Stimulated activated CD4-positive, alpha-beta T cell treated with anti-CD3 and anti-CD28 coated beads, Interleukin-12 subunit alpha, Interleukin-12 subunit beta, amount 100 ng/mL, for 48 hours (primary cell): Measurements from ENCODE around the gene UNC5C.

Source experiments
- DNase-seq, 3 donors: peaks; one replicate each; pipeline ENCODE4 v3.0.0-alpha.2; 2020; ENCODE audit warnings: low read depth in 2 of 3, low spot score in 1 of 3

The UNC5C gene

DNA sequence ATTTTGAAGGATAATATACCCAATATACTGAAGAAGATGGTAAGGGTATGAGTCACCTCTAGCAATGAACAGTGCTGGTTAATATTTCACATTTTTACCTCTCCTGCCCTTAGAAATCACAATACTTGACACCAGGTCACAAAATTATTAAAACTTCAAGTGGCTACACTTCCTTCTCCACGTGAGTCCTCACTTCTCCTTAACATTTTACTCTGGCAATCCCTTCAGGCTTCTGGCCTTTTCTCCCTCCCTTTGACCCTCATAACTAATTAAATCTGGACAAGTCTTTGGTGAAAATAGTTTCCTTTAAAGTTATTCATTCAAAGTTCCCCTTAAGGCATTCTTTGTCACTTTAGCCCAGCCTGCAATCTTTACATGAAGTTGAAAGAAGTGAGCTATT is 190.4 kb downstream of the UNC5C start:
- no peak for DNase-seq

DNA sequence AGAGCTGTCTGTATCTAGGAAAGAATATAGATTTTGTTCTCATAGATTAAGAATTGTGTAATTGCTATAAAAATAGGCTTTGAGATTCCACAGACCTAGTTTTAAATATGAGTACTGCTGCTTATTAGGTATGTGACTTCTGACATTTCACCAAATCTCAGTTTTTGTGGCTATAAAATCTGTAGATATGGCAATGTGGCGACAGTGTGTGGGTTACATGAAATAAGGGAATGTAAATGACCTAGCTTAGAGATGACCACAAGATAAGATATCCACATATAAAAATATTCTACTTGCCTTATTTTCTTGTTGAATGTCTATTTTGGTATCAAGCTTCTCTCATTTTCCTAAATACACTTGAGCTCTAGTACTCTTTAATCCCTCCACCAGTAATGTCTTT is 193.8 kb downstream of the UNC5C start:
- no peak for DNase-seq

DNA sequence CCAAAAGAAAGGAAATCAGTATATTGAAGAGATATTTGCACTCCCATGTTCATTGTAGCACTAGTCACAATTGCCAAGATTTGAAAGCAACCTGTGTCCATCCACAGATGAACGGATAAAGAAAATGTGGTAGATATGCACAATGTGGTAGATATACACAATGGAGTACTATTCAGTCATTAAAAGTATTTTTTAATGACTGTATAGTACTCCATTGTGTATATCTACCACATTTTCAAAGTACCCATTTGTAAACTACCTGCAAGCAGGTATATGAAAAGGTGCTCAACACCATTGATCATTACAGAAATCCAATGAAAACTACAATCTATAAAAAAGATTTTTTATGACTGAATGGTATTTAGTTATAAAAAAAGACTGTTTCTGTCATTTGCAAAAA is 200.4 kb downstream of the UNC5C start:
- no peak for DNase-seq

DNA sequence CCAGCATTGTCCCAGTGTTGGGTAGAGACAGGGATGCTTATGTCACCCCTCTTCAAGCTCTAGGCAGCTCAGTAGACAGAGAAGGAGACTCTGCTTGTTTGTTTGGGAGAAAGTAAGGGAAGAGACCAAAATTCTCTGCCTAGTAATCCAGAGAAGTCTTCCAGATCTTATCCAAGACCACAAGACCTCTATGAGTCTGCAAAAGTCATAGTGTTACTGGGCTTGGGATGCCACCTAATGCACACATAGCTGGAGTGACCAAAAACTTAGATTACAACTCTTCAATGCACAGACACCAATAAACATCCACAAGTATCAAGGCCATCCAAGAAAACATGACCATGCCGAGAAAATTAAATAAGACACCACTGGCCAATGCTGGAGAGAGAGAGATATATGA is 205.5 kb downstream of the UNC5C start:
- DNase-seq: no peak

DNA sequence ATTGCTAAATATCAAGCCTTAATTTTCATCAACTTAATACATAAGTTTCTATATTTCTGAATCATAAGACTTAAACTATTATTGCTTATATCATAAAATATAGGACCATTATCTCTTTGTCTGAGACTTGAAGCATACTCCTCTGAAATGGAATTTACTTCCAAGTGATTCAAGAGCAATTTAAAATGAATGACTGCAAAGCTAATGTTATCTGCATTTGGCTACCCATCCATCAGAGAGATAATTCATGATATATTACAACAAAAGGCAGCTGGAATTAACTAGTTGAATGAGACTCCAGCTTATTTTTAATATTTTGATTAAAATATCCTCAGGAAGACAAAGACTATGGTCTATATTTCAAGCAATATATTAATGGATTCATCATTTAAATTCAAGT is 208.6 kb downstream of the UNC5C start:
- no peak for DNase-seq

DNA sequence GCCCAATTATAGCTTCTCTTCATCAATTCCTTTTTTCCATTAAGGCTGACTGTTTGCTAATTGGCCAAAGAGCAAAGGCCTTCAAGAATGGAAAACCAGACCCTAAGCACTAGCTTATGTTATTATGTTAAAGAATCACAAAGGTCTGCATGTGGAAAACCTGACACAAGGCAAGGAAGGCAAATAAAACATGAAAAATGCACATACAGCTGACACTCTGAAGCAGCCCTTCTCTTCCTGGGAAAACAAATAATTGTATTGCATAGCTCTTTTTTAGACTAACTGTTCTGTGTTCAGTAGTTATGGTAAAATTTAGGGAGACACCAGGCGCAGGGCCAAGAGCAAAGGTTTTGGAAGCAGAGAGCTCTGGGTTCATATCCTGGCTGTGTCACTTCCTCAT is 223.1 kb downstream of the UNC5C start:
- no peak for DNase-seq

DNA sequence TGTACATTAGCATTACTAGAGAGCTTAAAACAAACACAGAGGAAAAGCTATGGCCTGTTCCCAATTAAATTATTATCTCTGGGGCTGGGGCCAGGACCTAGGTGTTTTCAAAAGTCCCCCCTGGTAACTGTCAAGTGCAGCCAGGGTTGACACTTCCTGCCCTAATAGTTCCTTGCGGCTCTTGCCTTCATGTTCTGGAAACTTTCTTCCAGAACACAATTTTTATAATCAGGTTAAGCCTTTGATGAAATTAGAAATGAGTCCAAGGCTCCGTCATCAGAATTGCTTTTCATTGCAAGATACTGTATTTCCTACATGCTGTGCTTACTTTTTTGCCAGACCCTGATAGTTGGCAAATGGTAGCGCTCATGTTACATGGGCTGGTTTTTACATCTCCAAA is 229.6 kb downstream of the UNC5C start:
- no peak for DNase-seq

DNA sequence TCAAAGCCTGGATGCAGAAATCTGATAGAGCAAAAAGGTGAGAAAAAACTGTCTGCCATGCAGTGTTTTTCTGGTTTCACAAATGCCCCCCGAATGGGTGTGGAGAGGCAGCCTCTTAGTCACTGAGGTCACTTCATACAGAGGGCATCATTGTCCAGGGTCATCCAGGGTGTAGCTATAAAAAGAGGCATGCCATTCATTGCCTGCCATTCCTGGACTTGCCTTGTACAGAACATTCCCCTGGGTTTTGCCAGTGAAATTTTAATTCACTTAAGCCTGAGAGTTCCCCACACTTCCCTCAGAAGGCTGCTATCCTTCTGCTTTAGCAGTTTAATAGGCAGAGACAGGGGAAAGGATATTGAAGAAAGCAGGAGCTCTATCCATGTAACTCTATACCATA is 230.3 kb downstream of the UNC5C start:
- DNase-seq: no peak

DNA sequence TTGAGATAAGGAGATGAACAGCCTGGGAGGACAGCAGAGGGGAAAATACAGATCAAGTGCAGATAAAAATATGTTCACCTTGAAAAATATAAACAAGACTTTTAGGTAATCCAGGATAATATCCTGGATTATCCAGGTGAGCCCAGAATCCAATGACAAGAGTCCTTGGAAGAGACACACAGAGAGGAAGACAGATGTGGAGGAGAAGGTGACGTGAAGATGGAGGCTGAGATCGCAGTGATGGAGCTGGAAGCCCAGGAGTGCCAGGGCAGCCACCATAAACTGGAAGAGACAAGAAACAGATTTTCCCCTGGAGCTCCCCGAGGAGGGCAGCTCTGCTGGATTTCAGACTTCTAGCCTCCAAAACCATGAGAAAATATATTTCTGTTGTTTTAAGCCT is 230.7 kb downstream of the UNC5C start:
- DNase-seq: no peak

DNA sequence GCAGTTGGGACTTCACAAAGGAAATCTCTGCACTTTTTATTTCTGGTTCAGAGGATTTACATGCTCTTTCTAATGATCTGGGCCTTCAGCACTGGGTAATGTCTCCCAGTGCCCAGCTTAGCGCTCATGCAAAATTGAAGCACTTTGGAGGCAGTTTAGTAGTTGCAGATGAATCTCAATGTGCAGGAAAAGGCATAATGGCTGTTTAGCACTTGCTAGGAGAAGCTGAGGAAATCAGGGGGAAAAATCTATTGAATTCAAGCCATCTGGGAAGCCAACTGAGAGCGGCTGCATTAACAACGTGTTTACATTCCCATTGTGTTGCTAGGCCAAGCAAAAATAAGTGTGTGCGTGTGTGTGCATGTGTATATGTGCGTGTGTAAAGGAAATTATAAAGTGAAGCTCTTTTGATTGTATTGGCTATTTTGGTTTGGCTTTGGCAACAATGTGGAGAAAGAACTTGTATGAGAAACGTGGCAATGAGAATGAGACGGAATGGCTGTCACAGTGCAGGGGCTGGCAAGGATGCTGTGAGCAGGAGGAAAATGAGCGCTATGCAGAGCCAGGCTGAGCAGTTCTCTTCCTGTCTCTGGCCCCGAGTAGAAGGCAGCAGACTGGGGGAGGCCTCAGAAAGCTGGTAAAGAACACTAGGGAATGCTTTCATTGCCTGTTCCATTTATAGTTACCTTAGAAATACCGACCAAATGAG is 231.5 kb downstream of the UNC5C start:
- no peak for DNase-seq

DNA sequence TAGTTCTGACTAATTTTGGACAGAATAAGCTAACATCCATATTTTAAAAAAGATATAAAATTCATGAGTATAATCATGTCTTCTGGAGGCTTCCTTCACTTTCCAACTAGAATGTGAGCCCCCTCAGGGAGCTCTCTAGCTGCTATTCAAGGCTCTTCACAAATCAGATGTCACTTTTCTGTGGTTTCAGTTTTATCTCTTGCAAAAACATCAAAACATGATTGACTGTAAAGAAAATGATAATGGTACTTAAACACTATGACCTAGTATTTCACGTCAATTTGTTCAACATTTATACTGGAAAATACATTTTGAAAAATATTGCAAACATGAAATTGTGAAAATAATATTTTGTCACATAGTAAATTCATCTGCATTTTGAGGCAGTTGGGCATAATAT is 234.2 kb downstream of the UNC5C start:
- DNase-seq: no peak

DNA sequence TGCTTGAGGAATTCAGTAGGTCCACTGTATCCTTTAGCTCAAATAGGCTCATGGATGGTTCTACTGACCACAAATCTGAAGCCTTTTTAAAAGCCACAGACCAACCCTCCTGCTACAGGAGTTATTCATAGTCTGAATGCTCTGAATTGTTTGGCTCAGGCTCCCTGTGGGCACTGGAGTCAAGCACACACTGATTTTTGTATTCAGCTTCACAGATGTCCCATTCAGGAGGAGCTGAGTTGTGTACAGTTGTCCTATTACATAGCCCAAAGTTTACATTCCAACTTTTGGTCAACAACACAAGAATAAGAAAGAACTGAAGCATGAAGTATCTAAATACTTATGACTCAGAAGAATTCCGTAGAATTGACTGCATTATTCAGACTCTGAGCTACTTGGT is 243.9 kb downstream of the UNC5C start:
- no peak for DNase-seq

DNA sequence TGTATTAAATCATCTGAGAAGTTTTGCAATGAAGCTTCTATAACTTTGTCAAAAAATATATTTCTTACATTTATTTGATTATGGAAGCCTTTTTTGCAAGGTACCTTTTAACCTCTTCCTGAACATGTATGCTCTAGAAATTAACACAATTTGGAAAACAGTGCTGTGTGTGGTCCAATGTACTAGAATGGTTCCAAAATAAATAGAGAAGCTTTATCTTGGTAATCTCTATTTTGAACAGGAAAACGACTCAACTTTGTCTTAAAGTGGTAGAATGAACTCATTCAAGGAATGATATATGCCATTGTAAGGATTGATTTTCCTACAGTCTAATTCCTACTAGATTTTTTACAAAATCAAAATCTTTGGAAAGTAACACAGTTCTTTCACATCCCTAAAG is 248.5 kb downstream of the UNC5C start:
- DNase-seq: no peak

DNA sequence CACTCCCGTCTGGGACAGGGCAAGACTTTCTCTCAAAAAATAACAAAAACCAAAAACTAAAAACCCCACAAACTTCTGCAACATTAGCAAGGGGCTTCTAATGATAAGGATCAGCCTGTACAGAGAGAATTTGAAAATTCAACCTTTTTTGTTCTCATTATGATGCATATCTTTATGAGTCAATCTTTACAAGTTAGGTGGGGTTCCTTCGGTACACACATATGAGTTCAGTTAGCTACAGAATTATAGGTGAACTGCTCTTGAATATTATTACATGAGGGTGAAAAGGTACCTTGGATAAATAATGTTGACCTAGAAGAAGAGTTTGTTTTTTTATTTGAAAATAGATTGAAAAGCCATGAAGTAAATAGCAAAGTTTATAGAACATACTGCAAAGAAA is 252.7 kb downstream of the UNC5C start:
- DNase-seq: no peak

DNA sequence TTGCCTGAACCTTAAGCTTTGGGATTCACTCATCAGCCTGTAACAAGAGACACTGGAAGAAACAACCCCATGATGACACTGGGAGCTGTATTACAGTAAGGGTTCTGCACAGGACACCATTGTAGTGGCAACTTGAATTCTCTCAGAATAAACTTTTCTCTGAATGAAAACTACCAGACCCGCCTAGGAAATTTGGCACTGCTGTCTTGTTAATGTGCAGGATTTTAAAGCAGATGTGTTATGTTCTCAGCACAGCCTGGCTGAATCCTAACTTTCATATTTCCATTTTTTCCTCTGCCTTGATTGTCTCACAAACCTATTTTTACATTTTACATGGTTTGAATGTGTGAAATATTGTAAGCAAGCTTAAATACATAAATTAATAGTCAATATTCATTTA is 253.6 kb downstream of the UNC5C start:
- DNase-seq: no peak

DNA sequence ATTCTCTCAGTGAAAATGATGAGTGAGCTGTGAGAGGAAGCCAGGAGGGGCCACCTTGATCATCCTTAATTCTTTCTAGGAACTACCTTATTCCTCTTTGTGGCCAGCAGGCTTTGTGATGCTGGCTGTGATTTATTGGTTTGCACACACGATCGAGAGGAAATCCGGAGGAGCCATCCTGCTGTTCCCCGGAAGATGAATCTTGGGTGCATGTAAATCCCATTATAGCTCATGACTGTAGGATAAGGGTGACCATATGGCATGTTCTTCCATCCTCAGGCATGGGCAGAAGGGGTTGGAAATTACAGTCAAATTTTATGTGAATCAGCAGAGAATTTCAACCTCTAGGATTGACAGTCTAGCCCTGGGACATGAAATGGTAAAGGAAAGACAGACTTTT is 254.5 kb downstream of the UNC5C start:
- no peak for DNase-seq

DNA sequence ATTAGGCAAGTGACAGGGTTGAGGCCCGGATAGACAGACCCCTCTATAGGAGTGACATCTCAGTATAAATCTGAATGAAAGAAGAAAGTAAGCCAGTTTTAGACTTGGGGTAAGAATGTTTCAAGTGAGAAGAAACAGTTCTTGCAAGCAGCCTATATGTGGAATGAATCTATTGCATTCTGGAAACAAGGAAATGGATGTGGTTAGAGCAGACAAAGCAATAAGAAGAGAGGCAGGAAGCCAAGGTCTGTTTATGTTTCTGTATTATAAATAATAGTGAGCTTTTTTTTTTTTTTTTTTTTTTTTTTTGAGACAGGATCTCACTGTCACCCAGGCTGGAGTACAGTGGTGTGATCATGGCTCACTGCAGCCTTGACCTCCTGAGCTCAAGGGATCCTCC is 255.8 kb downstream of the UNC5C start:
- no peak for DNase-seq

DNA sequence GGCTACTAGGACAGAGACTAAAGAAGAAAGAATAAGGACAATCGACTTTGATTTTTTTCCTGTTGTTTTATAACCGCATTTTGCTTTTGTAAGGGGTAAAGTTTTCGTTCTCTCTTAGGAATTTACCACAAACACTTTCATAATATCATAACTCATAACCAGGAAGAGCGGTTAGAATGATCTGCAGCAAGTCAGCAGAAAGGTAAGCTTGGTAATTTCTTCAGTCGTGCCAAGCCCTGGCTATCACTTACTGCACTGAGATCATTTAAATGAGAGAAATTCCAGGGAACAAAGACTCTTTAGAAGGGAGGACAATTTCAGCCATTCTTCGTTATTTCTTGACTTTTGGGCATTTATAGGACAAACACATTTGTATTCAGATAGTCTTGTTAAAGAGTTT is 258.1 kb downstream of the UNC5C start:
- no peak for DNase-seq

DNA sequence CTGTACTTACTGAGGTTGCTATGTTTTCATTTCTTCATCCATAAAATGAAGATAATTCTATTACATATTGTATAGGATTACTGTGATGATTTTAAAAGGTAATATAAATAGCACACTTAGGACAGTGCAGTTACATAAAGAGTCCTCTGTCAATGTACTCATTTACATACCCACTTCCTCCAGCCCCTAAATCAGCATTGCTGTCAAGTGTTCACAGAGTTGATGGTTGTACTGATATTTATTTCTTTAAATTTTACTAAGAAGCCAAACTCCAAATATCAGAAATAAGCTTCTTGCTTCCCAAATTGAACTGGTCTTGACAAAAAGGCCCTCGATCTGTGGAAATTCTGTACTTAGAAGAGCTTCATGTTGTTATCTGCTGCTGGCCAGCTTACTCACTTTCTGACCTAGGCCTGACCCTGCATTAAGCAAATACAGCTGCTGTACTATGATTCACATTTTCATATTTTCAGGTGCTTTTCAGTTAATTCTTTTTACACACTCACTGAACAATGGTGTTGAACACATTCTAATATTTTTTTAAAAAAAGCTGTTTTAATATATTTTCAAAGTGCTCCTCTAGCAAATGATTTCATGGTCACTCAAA is 259.6 kb downstream of the UNC5C start:
- DNase-seq: no peak

DNA sequence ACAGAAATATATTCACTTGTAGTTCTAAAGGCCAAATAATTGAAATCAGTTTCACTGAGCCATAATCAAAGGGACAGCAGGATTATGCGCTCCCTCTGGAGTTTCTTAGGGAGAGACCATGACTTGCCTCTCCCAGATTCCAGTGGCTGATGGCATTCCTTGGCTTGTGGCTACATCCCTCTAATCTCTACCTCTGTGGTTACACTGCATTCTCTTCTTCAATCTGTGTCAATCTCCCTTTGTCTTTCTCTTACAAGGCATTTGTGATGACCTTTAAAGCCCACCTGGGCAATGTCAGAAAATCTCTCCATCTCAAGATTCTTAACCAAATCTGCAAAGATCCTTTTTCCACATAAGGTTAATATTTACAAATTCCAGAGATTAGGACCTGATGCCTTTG is 260.2 kb downstream of the UNC5C start:
- no peak for DNase-seq

DNA sequence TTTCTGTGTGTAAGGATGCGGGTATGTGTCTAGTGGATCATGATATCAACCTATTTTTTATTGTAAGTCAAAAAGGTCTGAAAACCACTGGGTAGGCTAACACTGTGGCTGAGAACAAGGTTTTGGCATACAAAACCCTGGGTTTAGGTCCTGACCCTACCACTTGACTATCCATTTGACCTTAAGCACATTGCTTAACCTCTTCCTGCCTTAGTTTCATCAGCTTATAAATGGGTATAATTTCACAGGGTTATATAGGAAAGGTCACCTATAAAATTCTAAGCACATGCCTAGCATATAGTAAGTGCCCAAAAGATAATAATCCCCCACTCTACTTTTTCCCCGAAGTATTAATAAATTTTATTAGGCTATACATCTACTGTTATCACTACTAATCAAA is 263.0 kb downstream of the UNC5C start:
- DNase-seq: no peak

DNA sequence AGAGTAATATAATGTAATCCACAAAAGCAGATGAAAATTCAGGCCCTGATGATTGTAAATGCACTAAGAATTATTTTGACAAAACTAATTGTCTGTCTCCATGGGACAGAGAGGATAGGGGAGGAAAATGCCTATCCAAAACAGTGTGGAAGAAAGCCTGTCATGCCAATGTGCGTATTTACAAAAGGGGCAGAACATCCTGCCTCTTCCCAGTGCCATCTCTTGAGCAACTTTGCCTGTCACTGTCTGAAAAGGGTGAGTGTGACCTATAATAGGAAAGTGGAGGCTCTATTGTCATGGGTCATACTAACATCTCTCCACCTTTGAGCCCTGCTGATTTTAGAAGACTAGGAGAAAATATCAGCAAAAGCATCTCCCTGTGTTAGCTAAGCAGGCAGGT is 264.1 kb downstream of the UNC5C start:
- no peak for DNase-seq

DNA sequence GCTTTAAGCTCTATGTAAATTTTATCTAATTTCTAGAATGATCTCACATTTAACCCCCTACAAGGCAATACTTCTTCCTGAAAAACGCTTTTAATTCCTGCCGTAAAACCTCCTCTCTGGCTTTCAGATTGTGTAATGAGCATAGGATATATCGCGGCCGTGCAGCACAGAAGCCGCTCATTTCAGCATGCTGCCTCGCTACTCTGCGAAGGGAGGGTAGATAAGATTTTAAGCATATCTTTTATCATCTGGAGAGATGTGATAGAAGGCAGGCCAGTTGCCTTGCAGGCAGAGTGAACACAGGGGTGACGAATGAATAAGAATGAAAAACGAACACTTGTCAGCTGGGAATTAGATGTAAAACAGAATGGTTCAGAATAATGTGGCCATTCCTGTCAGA is 265.5 kb downstream of the UNC5C start:
- no peak for DNase-seq
